ENCODE results near the gene ZSCAN5A. TPM values are rescaled to one million over a fixed set of nuclear protein-coding genes. Genes with fewer than 3 reads are reported as not detected.

The ZSCAN5A gene, protein sequence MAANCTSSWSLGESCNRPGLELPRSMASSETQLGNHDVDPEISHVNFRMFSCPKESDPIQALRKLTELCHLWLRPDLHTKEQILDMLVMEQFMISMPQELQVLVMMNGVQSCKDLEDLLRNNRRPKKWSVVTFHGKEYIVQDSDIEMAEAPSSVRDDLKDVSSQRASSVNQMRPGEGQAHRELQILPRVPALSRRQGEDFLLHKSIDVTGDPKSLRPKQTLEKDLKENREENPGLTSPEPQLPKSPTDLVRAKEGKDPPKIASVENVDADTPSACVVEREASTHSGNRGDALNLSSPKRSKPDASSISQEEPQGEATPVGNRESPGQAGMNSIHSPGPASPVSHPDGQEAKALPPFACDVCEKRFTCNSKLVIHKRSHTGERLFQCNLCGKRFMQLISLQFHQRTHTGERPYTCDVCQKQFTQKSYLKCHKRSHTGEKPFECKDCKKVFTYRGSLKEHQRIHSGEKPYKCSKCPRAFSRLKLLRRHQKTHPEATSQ
- 5.1 and 5.7 TPM in 2 replicates for total RNA-seq

DNA sequence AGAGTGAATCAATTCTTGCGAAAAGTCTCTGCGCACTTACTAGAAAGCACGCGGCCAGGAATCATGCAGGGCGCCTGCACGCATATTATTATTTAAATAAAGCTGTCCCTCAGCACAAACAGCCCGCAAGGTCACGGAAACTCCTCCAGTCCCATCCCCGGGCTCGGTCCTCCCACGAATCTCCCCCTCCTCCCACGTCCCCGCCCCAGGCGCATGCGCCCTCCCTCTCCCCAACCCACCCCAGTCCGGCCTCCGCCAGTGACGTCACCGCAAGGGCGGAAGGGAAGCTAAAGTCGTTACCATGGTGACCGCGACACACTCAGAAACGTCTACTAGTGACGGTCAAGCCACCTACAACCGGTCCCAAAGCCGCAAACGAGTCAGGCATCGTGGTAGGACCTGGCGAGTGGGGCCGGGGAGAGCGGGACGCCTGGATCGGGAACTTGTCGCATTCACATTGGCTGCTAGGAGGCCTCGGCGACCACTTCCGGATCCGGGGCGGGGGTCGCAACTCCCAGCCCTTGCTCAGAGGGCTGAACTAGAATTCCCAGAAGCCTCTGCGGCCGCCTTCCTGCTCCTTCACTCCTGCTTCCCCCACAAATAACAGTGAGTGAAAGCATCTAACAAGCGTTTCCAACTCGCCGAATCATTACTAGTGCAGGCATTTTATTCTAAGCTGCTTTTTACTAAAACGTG is at the start of gene ZSCAN5A:
Gene ZSCAN5A (minus strand): TSS at position 459 of the 696 bp plus-strand sequence. CDS start 89,793 bp downstream, outside the sequence.

DNA sequence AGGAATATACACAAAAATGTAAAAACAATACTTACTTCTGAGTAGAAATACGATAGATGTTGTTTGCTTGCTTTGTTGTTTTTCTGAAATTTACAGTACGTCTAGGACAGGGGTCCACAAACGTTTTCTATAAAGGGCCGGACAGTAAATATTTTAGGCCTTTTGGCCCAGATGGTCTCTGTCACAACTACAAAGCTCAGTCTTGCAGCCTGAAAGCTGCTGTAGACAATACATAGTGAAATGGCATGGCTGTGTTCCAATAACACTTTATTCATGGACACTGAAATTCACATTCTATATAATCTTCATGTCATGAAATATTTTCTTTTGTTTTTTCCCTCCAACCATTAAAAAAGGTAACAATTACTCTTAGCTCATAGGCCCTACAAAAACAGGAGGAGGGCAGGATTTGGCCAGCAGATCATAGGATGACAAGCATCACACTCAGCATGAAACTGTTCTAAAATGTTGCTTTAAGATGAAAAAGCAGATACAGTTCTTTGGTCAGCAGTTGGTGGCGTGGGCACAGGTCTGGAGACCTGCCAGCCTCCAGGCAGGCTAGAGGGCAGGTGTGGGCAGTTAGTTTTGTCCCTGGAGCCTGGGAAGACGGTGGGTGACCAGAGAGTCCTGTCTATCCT is 42.4 kb downstream of the ZSCAN5A start, which contains the start of gene EDDM13:
Gene EDDM13 (plus strand): TSS at position 588 of the 638 bp plus-strand sequence. CDS start 87 bp downstream, outside the sequence.

DNA sequence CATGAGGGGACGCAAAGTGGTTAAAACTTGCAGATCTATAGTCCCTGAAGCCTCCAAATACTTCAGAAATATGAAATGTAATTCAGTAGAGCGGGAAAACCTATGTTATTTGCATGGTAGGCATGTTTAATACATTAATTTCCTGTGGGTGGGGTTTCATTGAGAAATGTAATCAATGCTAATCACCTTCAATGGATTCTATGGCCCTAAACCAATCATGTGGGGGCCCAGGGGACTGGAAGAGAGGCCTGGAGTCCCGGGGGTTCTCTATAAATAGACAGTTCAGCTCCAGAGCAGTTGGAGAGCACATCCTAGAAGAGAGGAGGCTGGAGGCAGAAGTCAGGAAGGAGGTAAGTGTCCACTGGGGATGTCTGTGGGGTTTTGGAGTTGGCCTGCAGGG is 112.7 kb downstream of the ZSCAN5A start, which contains the start of gene ZSCAN5C:
Gene ZSCAN5C (plus strand): TSS at position 301 of the 400 bp plus-strand sequence. CDS start 3,641 bp downstream, outside the sequence.

DNA sequence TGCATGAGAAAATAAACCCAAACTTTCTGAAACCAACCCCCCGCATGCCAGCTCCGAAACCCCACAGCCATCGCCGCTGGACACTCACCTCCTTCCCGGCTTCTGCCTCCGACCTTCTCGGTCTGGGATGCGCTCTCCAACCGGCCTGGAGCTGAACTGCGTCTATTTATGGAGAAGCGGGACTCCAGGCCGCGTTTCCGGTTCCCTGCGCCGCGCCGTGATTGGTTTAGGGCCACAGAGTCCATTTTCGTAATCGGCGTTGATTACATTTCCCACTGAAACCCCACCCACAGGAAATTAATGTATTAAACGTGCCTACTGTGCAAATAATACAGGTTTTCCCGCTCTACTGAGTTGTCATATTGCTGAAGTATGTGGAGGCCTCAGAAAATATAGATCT is 117.0 kb downstream of the ZSCAN5A start, which contains the start of gene ZSCAN5B:
Gene ZSCAN5B (minus strand): TSS at position 138 of the 400 bp plus-strand sequence. CDS start 4,731 bp downstream, outside the sequence.

DNA sequence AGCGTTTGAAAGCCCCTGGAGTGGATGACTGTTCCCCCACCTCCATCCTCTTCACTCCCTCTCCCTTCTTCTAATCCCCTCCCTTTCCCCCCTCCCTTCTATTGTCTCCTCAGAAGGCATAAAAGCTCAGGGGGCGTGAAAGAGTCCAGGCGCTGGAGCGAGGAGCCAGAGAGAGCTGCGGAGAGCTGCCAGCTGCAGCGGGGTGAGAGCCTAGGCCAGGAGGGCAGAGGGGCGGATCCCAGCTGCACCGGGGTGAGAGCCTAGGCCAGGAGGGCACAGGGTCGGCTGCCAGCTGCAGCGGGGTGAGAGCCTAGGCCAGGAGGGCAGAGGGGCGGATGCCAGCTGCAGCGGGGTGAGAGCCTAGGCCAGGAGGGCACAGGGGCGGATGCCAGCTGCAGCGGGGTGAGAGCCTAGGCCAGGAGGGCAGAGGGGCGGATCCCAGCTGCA is 138.8 kb downstream of the ZSCAN5A start, which contains the start of gene GALP:
Gene GALP (plus strand): TSS at position 148 of the 447 bp plus-strand sequence. CDS start 1,101 bp downstream, outside the sequence.

Other genes with a start within 250 kb of the ZSCAN5A start
- gene ZNF787, start 193.5 kb downstream of the ZSCAN5A start, total RNA-seq = 42.1 and 57.4 TPM in 2 replicates
- 7.9 and 12.9 TPM in 2 replicates for gene ZNF444, start 173.6 kb downstream of the ZSCAN5A start, total RNA-seq
- gene GALP, start 138.8 kb downstream of the ZSCAN5A start, total RNA-seq = not detected in 2 replicates
- not detected in 2 replicates for gene ZSCAN5B, start 117.1 kb downstream of the ZSCAN5A start, total RNA-seq
- gene ZSCAN5C, start 112.6 kb downstream of the ZSCAN5A start, total RNA-seq = not detected in 2 replicates
- 0.36 TPM in 1 of 2 replicates, not detected in the other for gene EDDM13, start 42.1 kb downstream of the ZSCAN5A start, total RNA-seq
- gene ZNF582, start 78.7 kb upstream of the ZSCAN5A start, total RNA-seq = 2.4 and 3.8 TPM in 2 replicates
- 6.8 and 8.0 TPM in 2 replicates for gene ZNF583, start 89.5 kb upstream of the ZSCAN5A start, total RNA-seq
- gene ZNF667, start 162.5 kb upstream of the ZSCAN5A start, total RNA-seq = 2.7 and 11.0 TPM in 2 replicates
- 1.7 and 9.4 TPM in 2 replicates for gene ZNF471, start 193.0 kb upstream of the ZSCAN5A start, total RNA-seq
- 8.2 and 11.9 TPM in 2 replicates for gene ZFP28, start 224.1 kb upstream of the ZSCAN5A start, total RNA-seq

Data from nasal cavity respiratory epithelium epithelial cell of viscerocranial mucosa (primary cell).